IPS DF 4.7 (cell line): Measurements from ENCODE around the gene SDCBP2.

Experiments
- DNase-seq: peaks from one replicate; pipeline ENCODE4 v3.0.0-alpha.2; 2013; ENCODE audit warnings: low spot score; ENCODE audit errors: extremely low read depth

Gene SDCBP2

DNA sequence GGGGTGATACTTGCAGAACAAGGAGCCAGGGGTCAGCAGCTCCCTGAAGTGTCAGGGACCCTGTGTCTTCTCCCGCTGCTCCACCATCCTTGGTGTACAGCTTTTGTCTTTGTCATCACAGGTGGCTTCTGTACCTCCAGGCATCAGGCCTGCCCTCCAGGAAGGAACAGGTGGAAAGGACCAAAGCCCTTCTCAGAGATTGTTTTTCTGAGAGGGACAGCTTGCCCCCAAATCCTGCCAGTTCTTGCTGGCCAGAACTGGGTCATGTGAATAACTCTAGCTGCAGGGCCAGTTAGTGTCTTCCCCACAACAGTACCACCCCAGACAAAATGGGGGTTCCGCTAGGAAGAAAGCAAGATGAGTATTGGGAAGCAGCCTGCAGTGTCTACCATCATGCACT lies 31.5 kb downstream of the SDCBP2 start:
- no peak for DNase-seq

DNA sequence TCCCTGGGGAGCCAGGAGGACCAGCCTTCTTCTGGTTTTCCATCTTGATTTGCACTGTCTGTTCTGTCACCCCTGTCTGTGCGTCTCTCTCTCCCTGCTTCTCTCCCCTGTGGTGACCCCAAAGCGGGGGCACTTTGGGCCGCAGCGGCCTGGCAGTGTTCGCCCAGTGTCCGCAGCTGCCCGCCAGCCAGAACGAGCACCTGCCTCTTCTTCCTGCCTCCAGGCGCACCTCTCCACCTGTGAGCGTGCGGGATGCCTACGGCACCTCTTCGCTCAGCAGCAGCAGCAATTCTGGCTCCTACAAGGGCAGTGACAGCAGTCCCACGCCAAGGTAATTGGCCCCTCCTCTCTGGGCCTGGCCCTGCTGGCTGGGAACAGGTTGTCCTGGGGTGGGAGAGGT lies 32.0 kb downstream of the SDCBP2 start:
- no peak for DNase-seq

DNA sequence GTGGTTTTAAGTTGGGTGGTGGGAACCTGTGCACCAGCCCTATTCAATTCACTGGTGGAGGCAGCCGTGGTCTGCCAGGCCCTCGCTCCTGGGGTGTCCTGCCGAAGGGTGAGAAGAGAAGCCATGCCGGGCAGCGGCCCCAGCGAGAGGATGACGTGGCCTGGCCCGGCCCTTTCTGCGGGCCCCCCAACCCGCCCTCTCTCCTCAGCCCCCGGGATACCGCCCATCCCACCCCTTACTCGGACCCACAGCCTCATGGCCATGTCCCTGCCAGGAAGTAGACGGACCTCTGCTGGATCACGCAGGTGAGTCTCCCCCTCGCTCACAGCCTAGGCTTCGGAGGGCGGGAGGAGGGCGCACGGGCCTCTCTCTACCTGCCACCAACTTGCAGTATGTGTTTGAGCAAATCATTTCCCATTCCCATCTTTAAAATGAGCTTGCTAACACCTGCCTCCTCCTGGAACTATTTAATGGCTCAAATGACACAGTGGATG lies 32.8 kb downstream of the SDCBP2 start:
- no peak for DNase-seq

DNA sequence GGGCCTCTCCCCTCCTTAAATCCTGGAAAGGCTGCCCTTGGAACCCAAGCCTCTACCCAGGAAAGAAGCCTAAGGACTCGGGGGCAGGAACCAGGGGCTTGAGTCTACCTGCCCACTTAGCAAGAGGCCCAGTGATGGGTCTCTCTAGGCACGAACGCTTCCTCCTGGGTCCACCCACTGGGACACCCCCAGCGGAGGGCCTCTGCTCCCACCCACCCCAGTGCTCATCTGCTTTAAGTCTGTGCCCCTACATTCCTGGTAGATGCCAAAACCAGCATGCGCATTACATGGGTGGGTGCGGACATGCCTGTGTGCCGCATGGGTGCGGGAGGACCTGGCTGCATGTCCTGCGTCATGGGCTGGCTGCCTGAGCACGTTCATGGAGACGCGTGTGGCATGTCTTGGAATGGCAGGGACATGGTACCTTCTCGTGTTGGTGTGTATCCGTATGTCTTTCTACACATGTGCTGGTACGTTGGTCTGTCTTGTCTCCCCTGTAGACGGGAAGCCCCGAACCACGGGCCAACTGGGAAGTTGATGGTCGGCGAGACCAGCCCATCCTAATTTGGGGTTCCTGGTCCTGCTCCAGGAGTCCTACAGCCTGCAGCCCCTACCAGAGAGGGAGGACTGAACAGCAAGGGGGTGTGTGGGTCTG lies 33.5 kb downstream of the SDCBP2 start:
- DNase-seq = no peak

DNA sequence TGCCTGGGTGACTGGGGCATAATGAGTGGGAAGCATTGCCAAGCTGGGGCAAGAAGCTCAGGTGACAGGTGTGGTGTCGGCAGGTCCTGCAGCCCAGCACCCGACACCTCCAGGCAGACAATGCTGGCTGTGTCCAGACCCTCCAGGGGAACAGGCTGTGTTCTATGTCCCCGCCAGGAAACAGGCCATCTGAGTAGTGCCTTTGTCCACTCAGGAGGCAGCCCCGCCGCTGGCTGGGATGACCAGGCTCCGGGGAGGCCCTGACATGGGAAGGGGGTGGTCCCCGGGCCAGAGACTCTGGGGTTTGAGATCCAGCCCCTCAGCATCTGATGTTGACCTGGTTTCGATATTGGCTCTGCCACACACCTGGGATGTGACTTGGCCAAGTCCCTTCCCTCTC lies 34.4 kb downstream of the SDCBP2 start:
- no peak for DNase-seq

DNA sequence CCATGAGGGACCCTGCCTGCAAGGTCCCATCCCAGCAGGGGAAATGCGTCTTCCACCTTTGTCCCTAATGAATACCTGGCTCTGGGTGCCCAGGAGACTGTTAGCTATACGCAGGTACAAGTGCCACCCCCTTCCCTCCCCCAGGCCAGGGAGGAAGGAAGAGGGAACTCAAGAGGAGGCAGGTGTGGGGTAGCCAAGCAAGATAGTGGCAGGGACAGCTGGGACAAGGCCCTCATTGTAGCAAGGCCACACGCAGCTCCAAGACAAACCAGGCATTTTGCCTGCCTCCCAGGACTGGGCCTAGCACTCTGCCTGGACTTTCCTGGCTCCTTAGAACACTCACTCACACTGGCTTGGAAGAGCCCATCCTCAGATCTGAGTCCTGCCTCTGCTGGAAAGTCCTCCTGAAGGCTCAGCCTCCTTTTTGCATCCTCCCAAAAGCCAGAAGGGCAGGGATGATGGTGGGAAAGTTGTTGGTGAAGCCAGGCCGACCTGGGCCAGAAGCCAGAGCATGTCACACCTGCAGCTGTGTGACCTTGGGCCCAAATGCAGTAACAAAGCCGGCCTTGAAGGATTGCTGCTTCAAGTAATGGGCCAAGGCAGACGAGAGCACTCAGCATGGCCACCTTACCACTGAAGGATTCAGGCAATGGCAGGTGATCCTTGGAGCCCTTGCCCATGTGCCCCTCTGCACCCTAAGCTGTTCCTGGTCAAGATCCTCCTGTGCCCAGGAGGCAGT lies 35.1 kb downstream of the SDCBP2 start:
- DNase-seq = no peak

DNA sequence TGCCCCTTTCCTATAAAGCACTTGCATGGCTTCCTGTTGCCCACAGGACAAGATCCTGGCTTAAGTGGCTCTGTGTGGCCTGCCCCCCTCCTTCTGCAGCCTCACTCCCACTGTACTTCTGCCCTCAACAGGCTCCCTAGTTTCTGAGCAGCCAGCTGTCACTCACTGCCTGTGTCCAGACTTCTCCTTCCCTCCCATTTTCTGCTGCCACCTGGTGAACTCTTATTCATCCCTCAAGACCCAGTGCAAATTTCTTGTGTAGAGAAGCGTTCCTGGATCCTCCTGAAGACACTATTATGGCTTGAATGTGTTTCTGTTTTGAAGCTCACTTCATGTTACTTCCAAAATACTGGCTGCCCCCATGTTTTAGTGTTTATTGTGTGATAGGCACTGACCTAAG lies 36.3 kb downstream of the SDCBP2 start:
- no peak for DNase-seq

DNA sequence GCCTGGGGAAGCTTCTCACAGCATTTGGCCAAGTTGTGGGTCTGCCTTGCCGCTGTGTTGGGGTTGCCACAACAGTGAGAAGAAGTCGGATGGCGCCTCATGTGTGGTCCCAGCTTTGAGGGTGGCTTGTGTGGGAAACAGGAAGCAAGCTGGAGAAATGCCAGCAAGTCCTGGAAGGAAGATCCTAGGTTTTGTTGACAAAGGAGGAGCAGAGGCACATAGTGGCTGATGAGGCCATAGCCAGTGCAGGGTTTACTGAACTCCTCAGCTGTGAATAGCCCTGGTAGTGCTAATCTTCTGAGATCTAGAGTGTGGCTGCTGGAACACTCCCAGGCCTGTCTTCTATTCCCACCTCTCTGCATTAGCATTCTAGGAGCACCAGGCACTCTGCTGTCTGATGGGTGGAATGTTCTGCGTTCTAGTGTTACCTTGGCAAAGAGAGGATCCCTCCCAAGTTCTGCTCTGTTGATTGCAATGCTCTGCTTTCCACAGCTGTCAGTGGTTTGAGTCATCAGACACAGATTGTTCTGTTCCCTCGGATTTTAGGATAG lies 37.7 kb downstream of the SDCBP2 start:
- DNase-seq = no peak

DNA sequence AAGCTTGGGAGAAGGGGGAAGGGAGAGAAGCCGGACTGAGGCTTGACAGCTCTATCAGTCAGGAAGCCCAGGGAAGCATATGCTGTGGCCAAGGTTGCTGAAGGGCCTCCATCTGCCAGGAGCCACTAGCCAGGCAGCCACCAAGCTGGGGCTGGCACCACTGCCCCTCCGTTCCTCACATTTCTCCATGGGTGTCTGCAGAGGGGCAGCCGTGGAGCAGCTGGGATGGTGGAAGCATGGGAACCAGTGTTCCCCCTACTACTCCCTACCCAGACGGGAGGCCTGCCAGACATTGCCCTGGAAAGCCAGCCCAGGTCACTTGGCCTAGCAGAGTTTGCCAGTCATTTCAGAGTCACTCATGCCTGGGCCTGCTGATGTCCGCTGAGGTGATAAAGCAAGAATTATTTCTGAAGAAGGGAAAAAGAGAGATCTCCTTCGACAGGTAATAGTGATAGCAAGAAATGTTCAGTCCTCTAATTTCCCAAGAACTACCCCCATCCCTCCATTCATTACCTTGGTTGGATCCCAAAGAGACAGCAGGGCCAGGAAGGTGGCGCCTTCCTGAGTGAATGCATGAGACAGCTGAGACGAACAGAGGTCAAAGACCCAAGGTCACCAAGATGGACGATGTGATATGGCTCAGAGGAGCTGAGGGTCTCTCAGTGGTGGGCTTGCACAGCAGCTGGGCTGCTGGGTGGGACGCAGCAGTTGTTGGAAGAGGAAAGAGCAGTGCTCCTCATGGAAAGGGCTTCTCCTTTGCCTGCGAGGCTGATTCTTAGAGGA lies 41.0 kb downstream of the SDCBP2 start:
- DNase-seq = no peak

DNA sequence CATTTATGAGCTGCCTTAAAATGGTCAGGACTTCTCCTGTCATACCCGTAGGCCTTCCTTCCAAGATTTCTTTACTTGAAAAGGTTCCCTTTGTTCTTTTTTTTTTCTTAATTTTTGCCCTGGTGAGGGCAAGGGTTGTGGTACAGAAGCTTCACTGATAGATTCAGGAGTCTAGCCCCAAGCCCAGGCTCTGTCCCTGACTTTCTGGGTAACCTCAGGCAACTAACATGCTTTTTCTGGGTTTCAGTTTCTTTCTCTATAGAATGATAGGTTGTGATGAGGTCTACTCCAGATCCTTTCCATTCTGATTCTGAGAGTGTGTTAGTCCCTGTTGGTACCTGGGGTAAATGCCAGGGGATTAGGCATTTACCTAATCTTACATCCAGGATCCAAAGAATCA lies 41.6 kb downstream of the SDCBP2 start:
- DNase-seq = no peak

DNA sequence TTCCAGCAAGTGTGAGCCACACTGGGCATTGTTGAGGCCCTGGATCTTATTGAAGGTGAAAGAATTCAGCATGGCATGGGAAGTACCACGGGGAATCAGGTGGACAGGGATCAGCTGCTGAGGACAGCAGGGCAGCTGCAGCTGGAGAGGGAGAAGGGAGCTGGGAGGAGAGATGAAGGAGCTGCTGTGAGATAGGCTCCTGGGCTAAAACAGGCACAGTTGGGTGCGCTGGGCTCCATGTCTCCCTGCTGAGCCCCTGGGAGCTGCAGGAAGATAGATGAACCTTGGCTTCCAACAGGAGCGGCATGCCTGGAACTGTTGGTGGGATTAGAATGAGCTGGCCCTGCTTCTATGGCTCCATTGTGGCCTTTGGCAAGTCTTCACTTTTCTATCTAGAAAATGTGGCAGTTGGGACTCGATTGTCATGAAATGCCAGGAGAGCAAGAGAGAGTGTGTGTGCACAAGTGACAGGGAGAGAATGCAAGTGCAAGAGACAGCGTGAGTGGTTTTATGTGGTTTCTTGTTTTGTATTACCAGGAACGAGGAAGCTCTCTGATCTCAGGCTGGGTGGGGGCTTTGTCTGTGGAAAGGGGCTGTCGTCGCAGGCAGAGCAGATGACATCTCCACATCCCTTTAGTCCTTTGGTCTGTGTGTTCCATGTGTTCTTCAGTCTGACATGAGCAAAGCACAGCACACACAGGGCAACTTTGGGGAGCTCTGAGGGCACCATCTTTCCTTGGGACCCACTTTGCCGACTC lies 42.5 kb downstream of the SDCBP2 start:
- DNase-seq = no peak

DNA sequence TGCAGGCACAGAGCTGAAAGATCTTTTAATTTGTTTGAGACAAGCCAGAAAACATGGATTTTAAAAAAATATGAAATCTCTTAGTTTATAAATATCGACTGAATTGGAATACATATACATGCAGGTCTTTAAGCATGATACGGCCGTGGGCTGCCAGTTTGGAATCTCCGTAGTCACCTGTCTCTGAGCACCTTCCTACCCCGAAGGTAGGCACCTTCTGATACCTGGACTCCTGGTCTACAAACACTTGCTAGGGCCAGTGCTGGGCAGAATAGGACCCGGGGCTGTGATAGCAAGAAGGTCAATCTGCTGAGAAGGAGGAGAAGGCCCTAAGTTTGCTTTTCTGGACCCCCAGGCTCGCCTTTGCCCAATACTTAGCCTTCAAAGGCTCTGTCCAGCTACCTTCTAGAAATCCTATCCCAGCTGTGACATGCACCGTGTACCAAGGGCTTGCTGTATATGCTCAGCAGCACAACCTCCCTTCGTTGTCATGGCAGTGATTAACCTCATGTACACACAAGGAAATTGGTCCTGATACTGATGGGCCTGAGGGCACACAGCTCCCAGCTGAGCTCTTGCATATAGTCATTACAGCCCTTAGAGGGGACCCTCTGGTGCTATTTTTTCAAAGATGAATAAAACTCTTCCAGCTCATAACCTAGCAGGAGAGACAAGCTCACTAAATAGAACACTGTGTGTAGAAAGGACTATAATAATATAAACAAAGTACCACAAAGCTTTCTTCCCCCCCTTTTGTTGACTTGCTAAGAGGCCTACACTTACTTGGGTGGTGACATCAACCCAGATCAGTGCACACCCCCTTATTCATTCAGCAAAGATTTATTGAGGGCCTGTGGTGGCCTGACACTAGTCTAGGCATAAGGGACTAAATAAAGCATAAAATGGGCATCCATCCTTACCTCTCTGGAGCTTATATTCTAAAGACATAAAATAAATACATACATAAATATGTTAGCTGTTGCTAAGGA lies 45.1 kb downstream of the SDCBP2 start:
- DNase-seq = no peak

DNA sequence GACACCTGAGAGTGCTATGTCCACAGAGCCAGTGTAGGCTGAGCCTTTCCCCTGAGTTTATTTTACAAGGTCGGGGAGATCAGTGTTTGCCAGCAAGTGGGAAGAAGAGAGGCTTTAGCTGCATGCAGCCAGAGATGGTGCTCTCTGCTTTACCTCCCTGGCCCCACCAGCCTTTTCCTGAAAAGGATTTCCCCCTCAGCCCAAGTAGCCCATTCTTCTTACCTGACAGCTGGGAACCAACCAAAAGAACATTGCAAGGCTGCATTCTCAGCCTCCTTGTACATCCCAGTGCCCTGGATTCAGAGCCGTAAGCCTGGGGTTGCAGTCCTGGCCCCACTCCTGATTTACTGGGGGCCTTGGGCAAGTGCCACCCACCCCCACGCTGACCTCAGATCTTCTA lies 46.0 kb downstream of the SDCBP2 start:
- DNase-seq = no peak

DNA sequence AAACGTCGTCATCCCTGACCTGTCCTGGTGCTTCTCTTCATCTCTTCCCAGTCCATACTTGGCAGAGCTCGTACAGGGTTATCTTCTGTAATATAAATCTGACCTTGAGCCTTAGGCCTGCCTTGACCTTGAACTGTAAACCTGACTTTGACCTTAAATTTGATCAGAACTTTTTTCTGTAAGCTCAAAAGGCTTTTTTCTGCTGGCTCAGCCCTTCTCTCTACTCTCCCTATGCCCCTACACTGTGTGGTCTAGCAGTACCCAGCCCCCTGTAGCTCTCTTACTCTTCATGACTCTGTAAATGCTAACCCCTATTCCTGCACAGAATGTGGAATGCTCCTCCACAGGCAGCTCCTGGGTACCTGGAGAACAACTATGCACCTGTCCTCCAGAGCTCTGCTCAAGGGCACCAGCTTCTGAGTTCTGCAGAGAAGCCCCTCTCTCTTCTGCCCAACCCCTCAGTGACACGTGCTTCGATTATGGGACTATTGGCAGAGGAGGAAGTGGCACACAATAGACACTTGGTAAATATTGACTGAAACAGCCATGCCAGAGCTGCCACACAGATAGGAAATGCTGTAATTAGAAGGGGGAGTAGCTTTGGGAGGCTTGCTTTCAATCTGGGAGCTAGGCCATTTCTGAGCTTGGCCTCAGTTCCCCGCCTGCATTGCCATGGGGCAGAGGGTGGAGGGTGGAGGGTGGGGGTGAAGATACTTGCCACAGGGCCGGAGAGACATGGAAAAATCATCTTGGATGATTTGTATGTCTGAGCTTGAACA lies 47.5 kb downstream of the SDCBP2 start:
- no peak for DNase-seq

DNA sequence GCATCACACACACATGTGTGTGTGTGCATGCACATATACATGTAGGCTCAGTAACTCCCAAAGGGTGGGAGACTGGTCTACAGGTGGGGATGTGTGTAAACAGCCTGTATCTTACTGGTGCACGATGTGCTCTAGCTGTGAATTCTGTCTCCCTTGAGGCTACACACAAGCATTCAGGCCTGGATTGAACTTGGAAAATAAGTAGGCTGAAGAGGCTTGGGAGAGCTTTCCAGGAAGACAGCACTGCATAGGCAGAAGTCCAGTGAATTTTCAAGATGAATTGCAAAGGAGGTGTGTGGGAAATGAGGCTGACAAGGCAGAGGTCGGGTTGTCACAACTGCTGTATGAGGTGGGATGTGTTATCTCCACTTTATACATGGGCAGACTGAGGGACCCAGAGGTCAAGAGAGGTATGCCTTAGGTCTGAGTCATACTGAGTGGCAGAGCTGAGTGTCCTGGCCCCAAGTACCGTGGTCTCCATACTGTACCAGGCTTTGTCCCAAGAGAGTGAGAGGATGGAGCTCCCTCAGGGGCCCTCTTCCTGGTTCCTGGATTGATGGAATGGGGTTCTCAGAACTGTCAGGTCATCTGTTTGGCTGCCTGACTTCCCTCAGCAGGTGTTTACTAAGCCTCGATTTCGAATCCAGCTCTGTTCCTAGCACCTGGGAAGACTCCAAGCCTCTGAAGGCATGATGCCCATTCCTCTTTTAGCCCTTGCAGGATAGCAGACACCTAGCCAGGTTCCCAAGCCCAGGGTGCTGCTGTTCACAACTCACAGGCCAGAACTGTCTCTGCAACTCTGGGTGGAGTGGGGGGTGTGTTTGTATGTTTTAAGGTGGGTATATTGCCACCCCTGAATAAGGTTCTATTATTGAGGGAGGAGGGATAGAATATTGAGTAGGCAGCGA lies 48.5 kb downstream of the SDCBP2 start:
- no peak for DNase-seq

DNA sequence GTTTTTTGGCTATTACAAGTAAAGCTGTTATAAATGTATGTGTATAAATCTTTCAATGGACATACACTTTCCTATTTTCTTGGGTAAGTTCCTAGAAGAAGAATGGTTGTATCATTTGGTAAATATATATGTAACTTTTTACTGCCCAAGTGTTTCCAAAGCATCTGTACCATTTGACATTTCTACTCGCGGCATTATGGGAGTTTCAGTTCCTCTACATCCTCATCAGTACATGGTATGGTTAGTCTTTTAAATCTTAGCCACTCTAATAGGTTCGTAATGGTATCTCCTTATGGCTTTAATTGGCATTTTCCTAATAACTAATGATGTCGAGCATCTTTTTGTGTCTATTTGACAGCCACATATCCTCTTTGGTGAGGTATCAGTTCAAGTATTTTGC lies 49.9 kb downstream of the SDCBP2 start:
- no peak for DNase-seq

DNA sequence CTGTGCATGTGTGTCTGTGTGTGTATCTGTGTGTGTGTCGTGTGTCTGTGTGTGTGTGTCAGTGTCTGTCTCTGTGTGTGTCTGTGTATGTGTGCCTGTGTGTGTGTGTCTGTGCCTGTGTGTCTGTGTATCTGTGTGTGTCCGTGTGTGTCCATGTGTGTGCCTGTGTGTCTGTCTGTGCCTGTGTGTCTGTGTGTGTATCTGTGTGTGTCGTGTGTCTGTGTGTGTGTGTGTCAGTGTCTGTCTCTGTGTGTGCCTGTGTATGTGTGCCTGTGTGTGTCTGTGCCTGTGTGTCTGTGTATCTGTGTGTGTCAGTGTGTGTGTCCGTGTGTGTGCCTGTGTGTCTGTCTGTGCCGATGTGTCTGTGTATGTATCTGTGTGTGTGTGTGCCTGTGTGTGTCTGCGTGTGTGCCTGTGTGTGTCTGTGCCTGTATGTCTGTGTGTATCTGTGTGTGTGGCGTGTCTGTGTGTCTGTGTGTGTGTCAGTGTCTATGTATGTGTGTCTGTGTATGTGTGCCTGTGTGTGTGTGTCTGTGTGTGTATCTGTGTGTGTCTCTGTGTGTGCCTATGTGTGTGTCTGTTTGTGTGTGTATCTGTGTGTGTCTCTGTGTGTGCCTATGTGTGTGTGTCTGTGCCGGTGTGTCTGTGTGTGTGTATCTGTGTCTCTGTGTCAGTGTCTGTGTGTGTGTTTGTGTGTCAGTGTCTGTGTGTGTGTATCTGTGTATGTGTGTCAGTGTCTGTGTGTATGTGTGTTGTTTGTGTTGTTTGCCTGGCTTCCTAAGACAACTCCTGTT lies 51.2 kb downstream of the SDCBP2 start:
- DNase-seq = no peak
